GM19043 (cell line): ENCODE data around the gene SLC5A1.
"Not testable (repeated sequence)": the region's sequence is repeated elsewhere in the genome, so short reads cannot be mapped to it uniquely, and the experiment has no call there.

Experiments
- ATAC-seq: cut with Tn5 transposase; IDR thresholded peaks from one replicate; pipeline ENCODE4 v1.9.1; 2021; ENCODE audit warnings: low read depth; ENCODE audit not compliant: unreplicated experiment

Gene SLC5A1

DNA sequence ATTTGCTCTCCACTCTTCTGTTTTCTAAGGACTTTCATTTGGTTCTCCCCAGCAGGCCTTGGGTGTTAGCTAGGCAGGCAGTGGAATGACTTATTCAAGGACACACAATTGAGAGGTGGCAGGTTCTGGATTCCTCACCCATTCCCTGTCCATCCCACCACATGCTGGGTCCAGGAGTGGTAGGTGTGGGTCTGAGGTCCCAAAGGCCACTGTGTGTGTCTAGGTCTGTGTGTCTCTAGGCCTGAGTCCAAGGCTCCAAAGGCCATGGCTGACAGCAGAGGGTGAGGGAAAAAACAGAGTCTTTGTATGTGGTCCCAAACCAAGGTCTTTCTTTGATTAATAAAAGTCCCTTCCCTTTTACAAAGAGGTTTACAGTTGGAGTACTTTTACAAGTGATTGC is 40.8 kb downstream of the SLC5A1 start:
- no peak for ATAC-seq

DNA sequence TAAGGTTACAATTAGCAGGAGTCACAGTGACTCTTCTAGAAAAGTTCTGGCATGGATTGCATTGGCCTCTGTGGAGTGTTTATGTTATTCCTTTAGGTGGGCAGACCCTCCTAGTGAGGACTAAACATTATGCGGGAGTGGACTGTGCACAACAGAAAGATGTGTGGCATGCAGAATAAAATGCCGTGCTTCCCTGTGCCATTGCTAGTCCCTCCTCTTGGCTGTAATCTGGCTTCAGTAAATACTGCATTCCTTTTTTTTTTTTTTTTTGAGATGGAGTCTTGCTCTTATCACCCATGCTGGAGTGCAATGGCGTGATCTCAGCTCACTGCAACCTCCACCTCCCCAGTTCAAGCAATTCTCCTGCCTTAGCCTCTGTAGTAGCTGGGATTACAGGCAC is 45.0 kb downstream of the SLC5A1 start:
- no peak for ATAC-seq

DNA sequence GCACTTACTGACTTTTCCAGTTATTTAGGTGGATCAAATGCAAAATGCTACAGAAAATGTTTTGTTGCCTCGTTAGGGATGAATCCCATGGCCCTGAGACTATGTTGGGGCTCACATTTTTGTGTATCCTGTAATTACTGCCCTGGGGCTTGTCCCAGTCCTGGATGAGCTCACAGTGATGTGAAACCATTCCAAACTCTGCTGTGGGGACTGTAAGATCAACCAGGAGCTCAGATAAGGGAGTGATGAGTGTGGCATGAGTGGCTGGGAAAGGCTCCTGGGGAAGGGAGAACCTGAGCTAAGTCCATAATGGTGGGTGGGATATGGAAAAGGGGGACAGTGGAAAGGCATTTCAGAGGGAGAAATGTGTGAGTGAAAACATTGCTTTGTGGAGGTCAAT is 54.0 kb downstream of the SLC5A1 start:
- ATAC-seq: no peak

DNA sequence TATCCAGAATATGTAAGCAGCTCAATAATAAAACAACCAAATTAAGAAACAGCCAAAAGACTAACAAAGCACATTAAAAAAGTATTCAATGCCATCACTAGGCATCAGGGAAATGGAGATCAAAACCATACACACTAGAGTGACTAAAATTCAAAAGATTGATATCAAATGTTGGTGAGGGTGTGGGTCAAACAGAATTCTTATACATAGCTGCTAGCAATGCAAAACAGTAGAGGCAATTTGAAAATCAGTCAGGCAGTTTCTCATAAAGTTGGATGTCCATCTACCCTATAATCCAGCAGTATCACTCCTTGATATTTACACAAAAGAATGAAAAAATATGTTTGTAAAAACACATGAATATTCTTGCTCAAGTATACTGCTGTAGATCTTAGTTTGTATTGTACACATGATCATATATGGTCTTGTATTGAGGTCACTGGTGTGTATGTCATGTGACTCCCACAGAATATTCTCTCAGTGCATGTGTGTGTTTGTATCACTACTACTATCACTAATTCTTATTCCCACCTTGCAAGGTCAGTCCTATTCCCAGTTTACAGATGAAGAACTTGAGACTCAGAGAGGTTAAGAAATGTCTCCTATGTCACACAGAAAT is 54.9 kb downstream of the SLC5A1 start:
- ATAC-seq: no peak

DNA sequence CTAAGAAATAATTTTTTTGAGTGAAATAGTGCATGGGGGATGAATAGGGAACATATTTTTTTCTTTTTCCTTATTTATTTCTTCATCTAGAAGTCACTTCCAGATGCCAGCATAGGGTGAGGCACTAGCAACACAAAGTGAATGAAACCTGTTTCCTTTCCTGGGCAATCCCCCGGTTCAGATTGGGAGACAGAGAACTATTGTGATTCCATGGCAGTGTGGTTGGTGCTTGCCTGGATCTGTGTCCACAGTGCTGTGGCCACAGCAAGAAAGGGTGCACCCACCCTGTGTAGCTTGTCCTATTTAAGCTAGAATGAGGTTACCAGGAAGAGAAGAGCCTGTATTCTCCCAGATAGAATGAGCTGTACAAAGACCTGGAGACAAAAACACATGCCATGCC is 57.6 kb downstream of the SLC5A1 start:
- no peak for ATAC-seq

DNA sequence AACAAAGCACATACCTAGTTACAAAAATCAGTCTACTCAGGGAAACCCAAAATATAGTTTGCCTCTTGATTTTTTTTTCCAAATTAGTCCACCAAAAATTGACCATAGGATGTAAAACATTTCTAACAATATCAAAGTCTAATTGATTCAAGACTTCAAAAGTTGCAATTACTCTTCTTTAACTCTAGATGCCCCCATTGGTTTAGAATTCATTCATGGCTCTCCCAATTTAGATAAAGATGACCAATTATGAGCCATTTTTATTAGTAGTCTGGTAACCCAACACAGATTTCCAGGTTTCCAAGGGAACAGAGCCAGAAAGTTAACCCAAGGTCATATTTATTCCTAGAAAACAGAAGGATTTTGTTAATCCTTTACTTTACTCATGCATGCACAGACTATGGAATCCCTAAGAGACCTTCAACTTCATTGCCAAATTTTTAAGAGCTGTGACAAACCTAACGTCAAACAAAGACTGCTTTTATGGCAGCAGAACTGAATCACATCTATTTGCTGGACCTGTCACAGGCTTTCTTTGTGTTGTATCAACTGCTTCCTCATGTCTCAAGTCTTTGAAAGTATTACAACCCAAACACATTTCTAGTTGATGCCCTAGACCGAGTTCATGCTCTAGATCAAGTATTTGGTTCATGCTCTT is 60.7 kb downstream of the SLC5A1 start:
- ATAC-seq: no peak

DNA sequence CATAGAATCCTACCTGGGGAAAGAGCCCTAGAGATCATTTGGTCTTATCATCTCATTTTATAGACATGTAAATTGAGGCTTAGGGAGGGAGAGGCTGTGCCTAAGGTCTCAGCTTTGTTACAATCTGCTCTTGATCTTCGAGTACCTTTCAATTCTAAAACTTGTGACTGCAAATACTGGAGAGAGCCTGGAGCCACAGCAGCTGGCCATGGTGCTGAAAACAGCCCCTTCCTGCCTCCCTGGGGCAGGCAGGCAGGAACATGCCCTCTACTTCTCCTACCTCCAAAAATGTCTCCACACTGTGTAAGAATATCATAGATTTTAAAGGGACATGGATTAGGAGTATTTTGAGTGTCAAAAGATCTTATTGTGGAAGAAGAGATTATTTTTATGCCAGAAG is 63.9 kb downstream of the SLC5A1 start:
- no peak for ATAC-seq

DNA sequence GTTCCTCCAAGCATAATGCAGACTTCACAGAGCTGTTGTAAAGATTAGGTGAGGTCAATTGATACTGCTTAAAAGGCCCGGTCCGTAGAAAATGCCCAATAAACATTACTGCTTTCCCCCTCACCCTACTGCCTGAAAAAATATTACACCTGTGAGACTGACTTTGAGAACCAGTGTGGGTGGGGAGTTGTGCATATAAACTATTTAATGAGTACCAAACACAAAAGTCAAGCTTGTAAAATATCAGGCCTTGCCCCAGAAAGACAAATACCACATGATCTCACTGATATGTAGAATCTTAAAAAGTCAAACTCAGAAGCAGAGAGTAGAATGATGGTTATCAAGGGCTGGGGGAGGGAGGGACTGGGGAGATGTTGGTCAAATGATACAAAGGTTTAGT is 69.3 kb downstream of the SLC5A1 start:
- no peak for ATAC-seq

DNA sequence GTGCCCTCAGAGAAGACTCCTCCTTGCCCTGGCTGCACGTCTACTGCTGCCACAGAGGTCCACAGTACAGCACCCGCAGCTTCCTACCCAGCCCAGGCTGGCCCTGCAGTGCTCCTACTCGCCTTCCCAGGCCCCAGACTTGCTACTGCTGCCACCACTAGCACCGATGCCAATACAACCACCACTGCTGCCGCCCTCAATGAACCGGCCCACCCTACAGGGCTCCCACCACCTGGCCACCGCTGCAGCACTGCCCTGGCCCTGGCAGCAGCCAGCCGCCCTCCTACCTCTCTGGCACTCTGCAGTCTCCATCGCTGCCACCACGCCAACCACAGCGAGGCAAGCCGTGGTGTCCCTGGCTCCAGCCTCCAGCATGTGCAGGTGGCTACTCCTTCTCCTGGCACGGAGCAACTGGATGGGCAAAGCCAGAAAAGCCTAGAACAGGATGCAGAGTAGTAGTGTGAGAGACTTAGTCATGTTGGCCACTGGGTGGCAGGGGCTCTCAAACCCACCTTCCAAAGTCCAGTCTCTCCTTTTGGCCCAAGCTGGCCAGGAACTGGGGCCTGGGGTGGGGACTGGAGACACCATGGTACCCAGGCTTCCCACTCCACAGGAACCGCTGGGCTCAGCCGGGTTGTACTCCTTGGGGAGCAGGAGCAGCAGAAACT is 76.6 kb downstream of the SLC5A1 start:
- no peak for ATAC-seq

DNA sequence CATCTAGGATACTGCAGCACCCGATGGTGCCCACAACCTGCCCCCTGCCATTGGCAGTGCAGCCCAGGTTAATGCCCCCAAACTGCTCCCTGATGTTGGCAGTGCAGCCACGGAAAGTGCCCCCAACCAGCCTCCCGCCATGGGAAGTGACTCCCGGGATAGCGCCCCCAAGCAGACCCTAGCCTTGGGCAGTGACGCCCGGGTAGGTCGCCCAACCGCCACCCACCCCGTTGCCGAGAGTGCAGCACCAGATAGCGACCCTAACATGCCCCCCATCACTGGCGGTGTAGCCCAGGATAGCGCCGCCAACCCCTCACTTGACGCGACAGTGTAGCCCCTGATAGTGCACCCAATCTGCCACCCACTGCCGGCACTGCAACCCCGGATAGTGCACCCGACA is 77.5 kb downstream of the SLC5A1 start:
- ATAC-seq: no peak

DNA sequence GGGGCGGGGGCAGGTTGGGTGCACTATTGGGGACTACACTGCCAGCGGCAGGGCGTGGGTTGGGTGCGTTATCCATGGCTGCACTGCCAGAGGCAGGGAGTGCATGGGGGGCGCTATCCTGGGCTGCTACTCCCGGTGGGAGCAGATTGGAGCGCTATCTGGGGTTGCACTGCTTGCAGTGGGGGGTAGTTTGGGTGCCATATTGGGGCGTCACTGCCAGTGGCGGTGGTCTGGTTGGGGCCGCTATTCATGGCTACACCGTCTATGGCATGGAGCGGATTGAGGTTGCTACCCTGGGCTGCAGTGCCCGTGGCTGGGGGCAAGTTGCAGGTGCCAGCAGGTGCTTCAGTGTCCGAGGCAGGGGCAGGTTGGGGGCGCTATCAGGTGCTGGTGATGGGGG is 79.8 kb downstream of the SLC5A1 start:
- ATAC-seq: no peak

DNA sequence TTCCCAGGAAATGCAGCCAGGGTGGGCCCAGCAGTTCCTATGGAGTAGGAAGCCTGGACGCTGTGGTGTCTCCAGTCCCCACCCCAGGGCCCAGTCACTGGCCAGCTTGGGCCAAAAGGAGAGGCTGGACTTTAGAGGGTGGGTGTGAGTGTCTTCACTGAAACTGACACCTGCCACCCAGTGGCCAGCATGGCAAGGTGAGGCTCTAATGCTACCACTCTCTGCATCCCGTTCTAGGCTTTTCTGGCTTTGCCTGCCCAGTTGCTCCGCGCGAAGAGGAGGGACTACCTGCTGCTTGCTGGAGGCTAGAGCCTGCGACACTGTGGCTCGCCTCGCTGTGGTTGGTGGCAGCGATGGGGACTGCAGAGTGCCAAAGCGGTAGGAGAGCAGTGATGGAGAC is 80.6 kb downstream of the SLC5A1 start:
- no peak for ATAC-seq

DNA sequence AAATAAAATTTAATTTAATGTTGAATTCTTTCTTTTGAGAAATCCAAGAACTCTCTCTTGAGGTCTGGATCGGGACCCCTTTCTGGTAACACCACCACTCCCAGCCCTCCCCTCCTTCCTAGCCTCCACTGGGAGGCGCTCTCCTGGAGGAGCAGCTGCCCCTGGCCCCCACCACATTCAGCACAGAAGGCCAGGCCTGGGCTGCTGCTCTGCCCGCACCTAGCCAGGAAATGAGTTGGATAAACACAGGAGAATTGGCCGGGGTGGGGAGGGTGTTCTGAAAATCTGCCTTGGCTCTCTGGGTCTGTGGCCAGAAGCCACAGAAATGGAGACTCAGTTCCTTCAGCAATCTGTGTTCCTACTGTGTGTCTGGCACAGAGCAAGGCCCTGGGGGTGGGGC is 84.8 kb downstream of the SLC5A1 start:
- ATAC-seq: no peak

DNA sequence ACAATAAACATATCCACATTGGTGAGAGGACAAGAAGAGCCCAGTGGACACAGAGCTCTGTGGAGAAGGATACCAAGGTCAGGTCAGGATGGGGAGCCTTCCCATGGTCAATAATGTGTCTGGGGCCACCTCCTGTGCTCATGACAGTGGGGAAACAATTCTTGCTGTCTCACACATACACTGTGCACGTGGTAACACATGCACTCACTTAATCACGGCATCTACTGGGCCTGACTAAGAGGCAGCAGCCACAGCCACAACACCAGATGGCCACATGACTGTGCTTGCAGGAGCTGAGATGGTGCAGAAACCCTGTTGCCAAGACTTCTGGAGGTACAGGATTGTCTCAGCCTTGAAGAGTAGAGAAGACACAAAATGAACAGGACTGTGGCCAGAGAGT is 87.4 kb downstream of the SLC5A1 start:
- no peak for ATAC-seq

DNA sequence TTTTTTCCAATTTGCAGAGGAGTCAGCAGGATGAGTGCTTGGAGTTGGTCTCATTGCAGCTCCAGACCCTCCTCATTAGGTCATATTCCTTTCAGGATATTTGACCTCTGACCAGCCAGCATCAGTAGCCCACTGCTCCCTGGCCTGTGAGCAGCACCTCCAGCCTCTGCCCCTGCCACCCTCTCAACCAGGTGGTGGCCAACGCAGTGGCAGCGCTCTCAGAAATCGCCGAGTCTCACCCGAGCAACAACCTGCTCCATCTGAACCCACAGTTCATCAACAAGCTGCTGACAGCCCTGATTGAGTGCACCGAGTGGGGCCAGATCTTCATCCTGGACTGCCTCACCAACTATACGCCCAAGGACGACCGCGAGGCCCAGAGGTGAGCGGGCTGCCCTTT is 89.1 kb downstream of the SLC5A1 start:
- ATAC-seq: no peak

DNA sequence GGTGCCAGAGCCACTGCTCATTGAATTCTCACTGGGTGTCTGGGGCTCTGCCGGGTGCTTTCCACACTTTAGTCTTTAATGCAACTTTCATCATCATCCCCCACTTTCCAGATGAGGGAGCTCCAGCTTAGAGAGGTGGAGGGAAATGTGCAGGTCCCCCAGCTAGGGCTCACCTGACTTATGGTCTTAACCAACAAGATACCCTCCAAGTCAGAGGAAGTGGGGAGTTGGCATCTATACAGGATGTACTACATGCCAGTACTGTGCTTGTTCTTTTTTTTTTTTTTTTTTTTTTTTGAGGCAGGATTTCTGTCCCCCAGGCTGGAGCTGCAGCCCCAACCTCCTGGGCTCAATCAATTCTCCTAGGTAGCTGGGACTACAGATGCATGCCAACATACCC is 89.7 kb downstream of the SLC5A1 start:
- no peak for ATAC-seq

DNA sequence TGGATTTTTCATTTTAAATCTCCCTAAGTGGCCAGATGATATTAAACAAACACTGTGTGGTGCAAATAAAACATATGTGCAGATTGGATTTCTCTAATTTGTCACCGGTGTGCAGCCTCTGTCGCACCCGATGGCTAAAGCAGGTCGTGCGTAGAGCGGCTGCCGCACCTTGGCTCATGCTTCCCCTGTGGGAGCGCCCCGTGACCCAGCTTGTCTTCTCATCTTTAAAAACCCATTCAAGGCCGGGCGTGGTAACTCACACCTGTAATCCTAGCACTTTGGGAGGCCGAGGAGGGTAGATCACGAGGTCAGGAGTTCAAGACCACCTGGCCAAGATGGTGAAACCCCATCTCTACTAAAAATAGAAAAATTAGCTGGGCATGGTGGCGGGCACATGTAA is 91.7 kb downstream of the SLC5A1 start:
- not testable (repeated sequence) for ATAC-seq

DNA sequence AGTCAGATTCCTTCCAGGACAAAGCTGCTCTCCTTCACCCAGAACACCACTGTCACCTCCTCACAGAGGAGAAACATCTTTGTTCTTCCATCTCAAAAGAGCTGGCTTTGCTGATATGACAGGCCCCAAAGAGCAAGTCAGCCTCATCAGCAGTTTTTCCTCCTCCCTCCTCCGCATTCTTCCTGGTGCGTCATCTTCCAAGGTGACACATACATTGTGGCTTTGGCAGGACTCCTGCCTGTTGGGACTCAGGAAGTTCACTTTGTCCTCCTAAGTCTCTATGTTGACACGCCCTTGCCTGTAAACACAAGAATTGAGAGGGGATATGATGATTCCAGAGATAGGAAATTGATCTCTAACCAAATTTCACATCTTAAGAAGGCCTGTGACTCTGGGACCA is 92.9 kb downstream of the SLC5A1 start:
- ATAC-seq: not testable (repeated sequence)

DNA sequence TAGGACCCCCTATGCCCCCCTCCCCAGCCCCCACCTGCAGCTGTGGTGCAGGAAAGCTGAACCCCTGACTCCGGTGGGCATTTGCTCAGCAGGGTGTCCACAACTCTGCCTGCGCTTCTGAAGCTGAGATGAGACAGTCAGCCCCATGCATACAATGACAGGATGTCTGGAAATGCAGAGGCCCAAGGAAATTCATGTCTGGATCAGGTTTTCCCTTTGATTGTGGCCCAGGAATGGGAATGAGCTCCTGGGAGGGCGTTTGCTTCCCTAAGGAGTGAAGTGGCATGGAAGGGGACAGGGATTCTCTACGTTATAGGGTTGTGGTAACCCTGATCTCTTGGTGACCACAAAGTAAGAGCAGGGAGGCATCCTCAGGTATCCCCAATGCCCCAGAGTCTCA is 93.8 kb downstream of the SLC5A1 start:
- not testable (repeated sequence) for ATAC-seq

DNA sequence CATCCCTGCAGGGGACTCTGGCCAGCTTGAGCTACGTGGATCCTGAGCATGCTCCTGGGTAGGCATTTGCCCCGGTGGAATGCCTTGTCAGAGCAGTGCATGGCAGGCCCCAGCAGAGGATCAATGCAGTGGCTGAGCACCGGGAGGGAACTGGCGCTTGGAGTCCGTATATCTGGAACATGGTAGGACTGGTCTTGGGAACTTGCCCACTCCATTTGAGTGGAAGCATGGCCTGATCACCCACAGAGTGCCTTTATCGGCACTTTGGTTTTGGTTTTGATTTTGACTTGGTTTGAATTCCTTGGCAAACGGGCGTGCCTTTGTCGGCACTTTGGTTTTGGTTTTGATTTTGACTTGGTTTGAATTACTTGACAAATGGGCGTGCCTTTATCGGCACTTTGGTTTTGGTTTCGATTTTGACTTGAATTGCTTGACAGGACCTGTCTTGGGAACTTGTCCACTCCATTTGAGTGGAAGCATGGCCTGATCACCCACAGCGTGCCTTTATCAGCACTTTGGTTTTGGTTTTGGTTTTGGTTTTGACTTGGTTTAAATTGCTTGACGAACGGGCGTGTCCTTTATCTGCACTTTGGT is 94.8 kb downstream of the SLC5A1 start:
- not testable (repeated sequence) for ATAC-seq

DNA sequence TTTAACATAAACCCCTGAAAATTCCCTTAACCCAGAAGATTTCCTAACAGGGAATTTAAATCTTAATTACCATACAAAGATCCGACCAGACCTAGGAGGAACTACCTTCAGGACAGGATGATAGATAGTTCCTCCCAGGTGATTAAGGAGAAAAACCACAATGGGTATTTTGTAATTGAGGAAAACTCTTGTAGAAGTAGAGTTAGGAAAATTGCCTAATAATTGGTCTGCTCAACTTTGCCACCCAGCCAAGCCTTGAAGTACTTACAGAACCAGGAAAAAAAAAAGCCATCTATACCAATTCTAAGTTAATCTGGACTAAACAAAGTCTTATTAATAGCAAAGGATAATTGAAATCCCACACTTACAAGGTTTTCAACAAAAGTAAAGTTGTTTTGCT is 95.5 kb downstream of the SLC5A1 start:
- not testable (repeated sequence) for ATAC-seq

DNA sequence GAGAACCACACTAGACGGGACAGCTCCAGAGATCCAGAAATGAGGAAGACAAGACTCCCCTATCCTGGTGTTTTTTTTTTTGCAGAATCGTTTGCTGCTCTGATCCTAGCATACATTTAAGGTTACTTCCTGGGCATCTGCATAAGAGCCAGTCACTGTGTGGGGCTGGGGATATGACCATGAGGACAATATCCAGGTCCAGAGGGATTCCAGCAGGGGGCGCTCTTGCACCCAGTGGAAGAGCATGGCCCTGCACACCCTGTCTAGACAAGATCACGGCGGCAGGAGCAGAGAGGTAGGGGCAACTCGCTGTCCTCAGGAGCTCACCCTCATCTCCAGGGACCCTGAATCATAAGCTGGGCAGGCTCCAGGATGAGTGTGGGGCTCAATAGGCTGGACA is 97.6 kb downstream of the SLC5A1 start:
- not testable (repeated sequence) for ATAC-seq
